H1 (cell line): ENCODE data around the gene TTC28. TPM values are rescaled to one million over a fixed set of nuclear protein-coding genes. Genes with fewer than 3 reads are reported as not detected.
"Not testable (repeated sequence)": the region's sequence is repeated elsewhere in the genome, so short reads cannot be mapped to it uniquely, and the experiment has no call there.

Experiments
- CTCF ChIA-PET: fragments of 300-600 bp; sonication (Branson Sonifier 250); formaldehyde crosslinking; loops from one replicate; lab custom pipeline; 2021; ENCODE audit not compliant: partially characterized antibody; lab: Charles Lee
- POLR2A ChIA-PET: fragments of 300-600 bp; sonication (Branson Sonifier 250); formaldehyde crosslinking; loops from one replicate; lab custom pipeline; 2021; ENCODE audit warnings: inconsistent platforms; ENCODE audit not compliant: partially characterized antibody; lab: Charles Lee
- DNase-seq, 2 experiments: peaks; one replicate each; pipeline versions ENCODE4 v3.0.0 to v3.0.0-alpha.2; 2010 to 2022; ENCODE audit warnings: low spot score in 2 of 2, low read depth in 1 of 2, mixed read lengths in 1 of 2
- FAIRE-seq: peaks from 2 replicates; lab custom pipeline; 2011; peaks lifted over from hg19 to GRCh38; lab: Jason Lieb, UNC
- H2AFZ ChIP-seq: 2 replicates; pipeline ENCODE4 v1.8.1; 2012; ENCODE audit warnings: low read length, inconsistent platforms
- H2AK5ac ChIP-seq: 2 replicates; pipeline ENCODE4 v1.6.1; 2013; ENCODE audit warnings: low read depth, low read length
- H2BK120ac ChIP-seq: replicated peaks from 2 replicates; pipeline ENCODE3; 2013; ENCODE audit warnings: low read depth, low read length, inconsistent platforms
- H2BK12ac ChIP-seq: 2 replicates; pipeline ENCODE4 v1.6.1; 2013; ENCODE audit warnings: low read depth, low read length
- H2BK15ac ChIP-seq: 2 replicates; pipeline ENCODE4 v1.6.1; 2013; ENCODE audit warnings: low read length
- H2BK20ac ChIP-seq: 2 replicates; pipeline ENCODE4 v1.6.1; 2013; ENCODE audit warnings: low read length
- H2BK5ac ChIP-seq: 2 replicates; pipeline ENCODE4 v1.6.1; 2013; ENCODE audit warnings: low read depth, low read length
- H3K14ac ChIP-seq: 2 replicates; pipeline ENCODE4 v1.6.1; 2013; ENCODE audit warnings: inconsistent platforms; ENCODE audit not compliant: insufficient read length
- H3K18ac ChIP-seq: 2 replicates; pipeline ENCODE4 v1.6.1; 2013; ENCODE audit warnings: low read length; ENCODE audit errors: extremely low read depth
- H3K23ac ChIP-seq: 2 replicates; pipeline ENCODE4 v1.6.1; 2013; ENCODE audit warnings: inconsistent platforms; ENCODE audit not compliant: insufficient read length
- H3K23me2 ChIP-seq: 2 replicates; pipeline ENCODE4 v1.6.1; 2013; ENCODE audit warnings: low read depth, low read length
- H3K27ac ChIP-seq: 2 replicates; pipeline ENCODE4 v1.6.1; 2011; ENCODE audit warnings: low read depth, low read length, inconsistent platforms
- H3K27me3 ChIP-seq, 4 experiments: replicated peaks in 1 of 4; 1 replicate in 1 of 4; 2 replicates in 3 of 4; pipeline versions ENCODE4 v1.6.1 to v1.8.1; 2011 to 2013; ENCODE audit warnings: low read length in 3 of 4, mild to moderate bottlenecking in 3 of 4, inconsistent platforms in 2 of 4, mixed read lengths in 2 of 4, moderate library complexity in 1 of 4; ENCODE audit not compliant: control insufficient read depth in 3 of 4, insufficient read depth in 3 of 4; ENCODE audit errors: extremely low read depth in 1 of 4
- H3K36me3 ChIP-seq, 4 experiments: 2 replicates each; pipeline versions ENCODE4 v1.6.1 to v1.8.1; 2011 to 2013; ENCODE audit warnings: mild to moderate bottlenecking in 4 of 4, low read length in 3 of 4, moderate library complexity in 2 of 4, control low read depth in 1 of 4, inconsistent platforms in 1 of 4; ENCODE audit not compliant: insufficient read depth in 4 of 4, control insufficient read depth in 2 of 4
- H3K4ac ChIP-seq: replicated peaks from 2 replicates; pipeline ENCODE3; 2013; ENCODE audit warnings: low read length, low read depth, mixed read lengths, inconsistent platforms; ENCODE audit not compliant: insufficient read length
- H3K4me1 ChIP-seq, 4 experiments: replicated peaks in 1 of 4; 1 replicate in 1 of 4; 2 replicates in 3 of 4; pipeline versions ENCODE4 v1.6.1 to v1.8.1; 2011 to 2013; ENCODE audit warnings: low read length in 3 of 4, inconsistent platforms in 2 of 4, mixed read lengths in 1 of 4; ENCODE audit not compliant: insufficient read depth in 4 of 4, control insufficient read depth in 3 of 4
- H3K4me2 ChIP-seq, 2 experiments: 2 replicates each; pipeline versions ENCODE4 v1.6.1 to v1.8.1; 2011 to 2013; ENCODE audit warnings: low read depth in 2 of 2, low read length in 2 of 2, control low read depth in 1 of 2, inconsistent platforms in 1 of 2, mild to moderate bottlenecking in 1 of 2; ENCODE audit not compliant: insufficient read depth in 1 of 2
- H3K4me3 ChIP-seq, 4 experiments: fragments of 200-600, 300-600 bp in 1 of 4; sonication (generic), shearing (Covaris generic), sonication (Bioruptor Twin) in 1 of 4; 2 replicates each; pipeline versions ENCODE4 v1.5.1 to v1.8.1; 2011 to 2016; ENCODE audit warnings: low read length in 4 of 4, low read depth in 3 of 4, control low read depth in 2 of 4, inconsistent platforms in 2 of 4, mild to moderate bottlenecking in 2 of 4, mixed read lengths in 1 of 4, moderate library complexity in 1 of 4; ENCODE audit not compliant: insufficient read depth in 2 of 4; ENCODE audit errors: extremely low read depth in 1 of 4
- H3K56ac ChIP-seq: replicated peaks from 2 replicates; pipeline ENCODE3; 2013; ENCODE audit warnings: low read depth, mild to moderate bottlenecking, mixed read lengths, low read length, inconsistent platforms; ENCODE audit not compliant: insufficient read length
- H3K79me1 ChIP-seq: 2 replicates; pipeline ENCODE4 v1.6.1; 2013; ENCODE audit warnings: low read depth, low read length, control low read depth
- H3K79me2 ChIP-seq, 2 experiments: 2 replicates each; pipeline versions ENCODE4 v1.6.1 to v1.8.1; 2012 to 2013; ENCODE audit warnings: low read length in 2 of 2, mild to moderate bottlenecking in 2 of 2, inconsistent platforms in 1 of 2; ENCODE audit not compliant: insufficient read depth in 2 of 2, control insufficient read depth in 1 of 2
- H3K9ac ChIP-seq, 4 experiments: replicated peaks in 1 of 4; 1 replicate in 1 of 4; 2 replicates in 3 of 4; pipeline versions ENCODE4 v1.6.1 to v1.8.1; 2011 to 2013; ENCODE audit warnings: low read depth in 3 of 4, low read length in 3 of 4, control low read depth in 2 of 4, mild to moderate bottlenecking in 2 of 4, moderate library complexity in 2 of 4, inconsistent platforms in 1 of 4; ENCODE audit errors: extremely low read depth in 1 of 4
- H3K9me3 ChIP-seq, 2 experiments: 2 replicates each; pipeline versions ENCODE4 v1.6.1 to v1.8.1; 2012 to 2013; ENCODE audit warnings: mild to moderate bottlenecking in 2 of 2, moderate library complexity in 2 of 2, control low read depth in 1 of 2, inconsistent platforms in 1 of 2, low read depth in 1 of 2, low read length in 1 of 2, mixed read lengths in 1 of 2; ENCODE audit not compliant: insufficient read depth in 2 of 2
- H4K20me1 ChIP-seq, 2 experiments: replicated peaks in 1 of 2; 2 replicates each; pipeline versions ENCODE3 to v1.8.1; 2011 to 2013; ENCODE audit warnings: inconsistent platforms in 2 of 2, low read length in 2 of 2, mild to moderate bottlenecking in 1 of 2; ENCODE audit not compliant: insufficient read depth in 2 of 2, control insufficient read depth in 1 of 2
- H4K5ac ChIP-seq: 2 replicates; pipeline ENCODE4 v1.6.1; 2013; ENCODE audit warnings: low read length, low read depth, mixed read lengths, inconsistent platforms; ENCODE audit not compliant: insufficient read length
- H4K8ac ChIP-seq: 2 replicates; pipeline ENCODE4 v1.8.0; 2013; ENCODE audit warnings: mild to moderate bottlenecking, moderate library complexity, low read length, inconsistent platforms; ENCODE audit not compliant: insufficient read depth; ENCODE audit errors: extremely low read depth
- H4K91ac ChIP-seq: replicated peaks from 2 replicates; pipeline ENCODE3; 2013; ENCODE audit warnings: low read length, mixed read lengths, inconsistent platforms; ENCODE audit not compliant: insufficient read length
- BACH1 ChIP-seq: IDR thresholded peaks from 2 replicates; pipeline ENCODE4 v1.6.1; 2012; ENCODE audit warnings: low read length, improper control_type of control experiment
- JUND ChIP-seq: IDR thresholded peaks from 2 replicates; pipeline ENCODE4 v1.6.1; 2011; ENCODE audit warnings: mild to moderate bottlenecking, improper control_type of control experiment, low read length
- KDM4A ChIP-seq: IDR thresholded peaks from one replicate; pipeline ENCODE4 v1.7.1; 2012; ENCODE audit warnings: low read depth, mild to moderate bottlenecking, moderate library complexity, low read length, inconsistent platforms; ENCODE audit not compliant: severe bottlenecking
- PHF8 ChIP-seq: fragments of 200-600 bp; sonication (generic); conservative IDR thresholded peaks from 2 replicates; pipeline ENCODE4 v1.7.1; 2012; ENCODE audit warnings: low read depth, mild to moderate bottlenecking, inconsistent platforms, low read length, moderate library complexity
- TAF1 ChIP-seq: IDR thresholded peaks from 2 replicates; pipeline ENCODE4 v1.6.1; 2011; ENCODE audit warnings: mild to moderate bottlenecking, low read depth, low read length
- TCF12 ChIP-seq: IDR thresholded peaks from 2 replicates; pipeline ENCODE4 v1.6.1; 2011; ENCODE audit warnings: low read depth, mild to moderate bottlenecking, low read length
- WGBS, 2 experiments: shearing (Covaris generic) in 1 of 2; methylation state at CpG; one replicate each; pipeline versions ENCODE4 v1.1.6 to v1.1.7; 2013 to 2015; ENCODE audit warnings: low lambda C conversion rate in 2 of 2, mixed read lengths in 2 of 2, inconsistent platforms in 1 of 2, low coverage in 1 of 2, missing lambda C conversion rate in 1 of 2; ENCODE audit not compliant: insufficient replicate concordance in 2 of 2, insufficient coverage in 1 of 2, insufficient read length in 1 of 2; ENCODE audit errors: extremely low coverage in 1 of 2, missing lambda C conversion rate in 1 of 2; 5-methylcytosine and 5-hydroxymethylcytosine counted together
- long read RNA-seq, 2 experiments: library from RNA in 1 of 2; library from capped mRNA in 1 of 2; stranded (forward); transcript quantifications; one replicate each; pipeline ENCODE4 v2.0.0, GENCODE V29; 2021; ENCODE audit warnings: inconsistent platforms in 1 of 2
- polyA minus RNA-seq, 3 experiments: library from RNA; depleted of rRNA, polyadenylated mRNA; stranded (reverse); fragments of >200 nt; gene quantifications; 1 replicate in 2 of 3; 2 replicates in 1 of 3; pipeline ENCODE4 v1.2.3, GENCODE V29; 2011
- polyA plus RNA-seq, 7 experiments: library from polyadenylated mRNA; depleted of rRNA in 3 of 7; stranded (reverse) in 5 of 7; unstranded in 2 of 7; fragments of >200 nt in 5 of 7; fragments of 200-250 nt in 2 of 7; gene quantifications; 1 replicate in 5 of 7; 2 replicates in 1 of 7; 4 replicates in 1 of 7; pipeline versions ENCODE4 v1.2.1 to v1.2.3, GENCODE V29; 2011 to 2013; ENCODE audit warnings: missing spikeins in 2 of 7, mixed read lengths in 2 of 7
- total RNA-seq: library from RNA; stranded (reverse); fragmentation: NEBNext Ultra II Directional; extraction: Animal tissue kit (Norgen Biotek cat#: 25700); gene quantifications from 2 replicates; pipeline ENCODE4 v1.2.1, GENCODE V29; 2021
- TF ChIP-seq, protein P1 (sequence below): IDR thresholded peaks from 2 replicates; pipeline ENCODE4 v1.6.1; 2012; ENCODE audit warnings: inconsistent platforms
- TF ChIP-seq, protein P2 (sequence below): IDR thresholded peaks from 2 replicates; pipeline ENCODE4 v1.6.1; 2012; ENCODE audit warnings: inconsistent platforms

Gene TTC28
- total RNA-seq: 12.6 and 13.1 TPM in 2 replicates
- polyA plus RNA-seq (2011; rRNA removed): 2.6 and 6.5 TPM in 2 replicates
- polyA plus RNA-seq (2011; cell fraction: cytosol; rRNA removed): 2.5 TPM
- polyA plus RNA-seq (2011; cell fraction: nucleus; rRNA removed): 12.1 TPM
- polyA plus RNA-seq (2012, experiment 1 of 2): 3.7 to 6.4 TPM (median 4.5 TPM) in 4 replicates
- polyA plus RNA-seq (2012, experiment 2 of 2): 0.91 TPM
- 3.5 TPM for polyA plus RNA-seq (2013, experiment 1 of 2)
- 4.5 TPM for polyA plus RNA-seq (2013, experiment 2 of 2)
- 13.1 and 22.7 TPM in 2 replicates for polyA minus RNA-seq (2011; rRNA and poly(A)+ RNA removed)
- polyA minus RNA-seq (2011; cell fraction: cytosol; rRNA and poly(A)+ RNA removed): 11.5 TPM
- polyA minus RNA-seq (2011; cell fraction: nucleus; rRNA and poly(A)+ RNA removed): 34.5 TPM
- long read RNA-seq, experiment 1, partial matches to known transcripts: 5 of 10 reads
- long read RNA-seq, experiment 1, other reads (novel, unspliced or antisense): 5 of 10 reads
- long read RNA-seq, experiment 2, partial matches to known transcripts: 0 of 1 reads
- long read RNA-seq, experiment 2, other reads (novel, unspliced or antisense): 1 of 1 reads

DNA sequence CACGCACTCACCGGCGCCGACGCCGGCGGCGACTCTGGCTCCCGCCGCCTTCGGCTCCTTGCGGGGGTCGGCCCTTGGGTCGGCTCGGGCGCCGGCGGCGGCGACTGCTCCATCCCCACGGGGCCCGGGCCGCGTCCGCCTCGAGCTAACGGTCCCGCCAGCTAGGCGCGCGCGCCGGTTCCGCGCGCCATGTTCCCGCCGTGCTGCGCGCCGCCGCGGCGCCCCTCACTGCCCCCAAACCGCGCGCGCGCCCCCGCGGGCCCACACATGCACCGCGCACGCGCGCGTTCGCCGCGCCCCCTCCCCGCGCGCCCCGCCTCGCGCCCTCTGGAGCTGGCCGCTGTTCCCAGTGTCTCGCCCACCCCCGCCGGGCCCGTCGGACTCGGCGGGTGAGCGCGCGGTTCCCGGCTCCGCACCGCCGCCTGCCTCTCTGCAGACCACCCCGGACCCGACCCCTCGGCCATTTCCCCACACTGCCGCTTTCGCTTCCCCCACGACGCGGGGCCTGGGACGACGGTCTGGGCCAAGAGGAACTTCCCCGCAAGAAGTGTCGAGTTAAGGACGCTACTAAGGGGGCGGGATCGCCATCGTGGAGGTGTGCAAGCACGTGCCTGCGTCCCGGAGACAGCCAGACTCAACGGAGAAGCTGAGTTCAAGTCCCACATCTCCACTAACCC lies at the start of gene TTC28:
TSS of gene TTC28 (minus strand) at position 230 of the 677 bp plus-strand sequence. CDS start at position 113, 117 bp downstream.
- H2BK12ac ChIP-seq, H2BK20ac ChIP-seq, H3K23me2 ChIP-seq, H2AK5ac ChIP-seq, H3K79me2 ChIP-seq, H3K23ac ChIP-seq, H3K56ac ChIP-seq, H3K4ac ChIP-seq, H4K5ac ChIP-seq, H2BK5ac ChIP-seq, H4K91ac ChIP-seq, H3K4me1 ChIP-seq, H4K20me1 ChIP-seq, FAIRE-seq, H2BK120ac ChIP-seq, H3K27me3 ChIP-seq, H3K9me3 ChIP-seq, H2BK15ac ChIP-seq, H3K36me3 ChIP-seq, H3K27ac ChIP-seq, H3K79me1 ChIP-seq, H3K14ac ChIP-seq: not testable (repeated sequence)
- ChIA-PET POLR2A (interaction anchor here (0.7 to 1.8 kb wide), 6 partner anchors 18 to 121 kb away, joined by 3 to 5 read pairs (median 4); partner anchors contain the start of genes CCDC117 and XBP1), CTCF (interaction anchor here (0.6 kb wide), 1 partner anchor 1203 kb away, joined by 4 read pairs; no protein-coding TSS in a partner anchor)
- WGBS, 2 experiments: 5% methylated on average over 32 of the region's 101 CpGs; no CpG with 5 or more reads in 1 of the 2 experiments
- Histone ChIP-seq H3K4me3 (peak within 1 kb of the TSS; percentile 64 to 77 (median 69)), H3K9ac (peak within 1 kb of the TSS in 3 of 4 experiments; percentile 39 to 70 (median 47); a peak in 5 of 7 replicates), H4K8ac (peak within 1 kb of the TSS; percentile 89), H3K4me2 (peak within 1 kb of the TSS; percentile 30 to 74), H2AFZ (peak within 1 kb of the TSS; percentile 92; the same call in 1 of the 2 replicates), H3K18ac (peak within 1 kb of the TSS; percentile 71; the same call in 1 of the 2 replicates)
- DNase-seq: peak in 1 of 2 experiments; percentile 87
- TF ChIP-seq TAF1 (peak; percentile 60; the same call in 1 of the 2 replicates), BACH1 (peak; percentile 26; the same call in 1 of the 2 replicates), PHF8 (peak; percentile 58), TCF12 (0 out of 2 replicates have a peak, but pooled peaks have one; percentile 9), KDM4A (peak; percentile 54), JUND (peak; percentile 75; the same call in 1 of the 2 replicates)
- TF ChIP-seq, protein P1, sequence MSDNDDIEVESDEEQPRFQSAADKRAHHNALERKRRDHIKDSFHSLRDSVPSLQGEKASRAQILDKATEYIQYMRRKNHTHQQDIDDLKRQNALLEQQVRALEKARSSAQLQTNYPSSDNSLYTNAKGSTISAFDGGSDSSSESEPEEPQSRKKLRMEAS: peak; percentile 74
- TF ChIP-seq, protein P2, sequence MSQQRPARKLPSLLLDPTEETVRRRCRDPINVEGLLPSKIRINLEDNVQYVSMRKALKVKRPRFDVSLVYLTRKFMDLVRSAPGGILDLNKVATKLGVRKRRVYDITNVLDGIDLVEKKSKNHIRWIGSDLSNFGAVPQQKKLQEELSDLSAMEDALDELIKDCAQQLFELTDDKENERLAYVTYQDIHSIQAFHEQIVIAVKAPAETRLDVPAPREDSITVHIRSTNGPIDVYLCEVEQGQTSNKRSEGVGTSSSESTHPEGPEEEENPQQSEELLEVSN: peak; percentile 82
